ES-I3 (cell line): ENCODE data around the gene CORIN.

Source experiments
- H3K36me3 ChIP-seq: 2 replicates; pipeline ENCODE4 v1.6.1; 2013; ENCODE audit warnings: mild to moderate bottlenecking, low read length, control low read depth, moderate library complexity; ENCODE audit not compliant: insufficient read depth
- H3K4me1 ChIP-seq: 2 replicates; pipeline ENCODE4 v1.6.1; 2013; ENCODE audit warnings: mild to moderate bottlenecking, control low read depth, low read length; ENCODE audit not compliant: insufficient read depth
- H3K9ac ChIP-seq: 2 replicates; pipeline ENCODE4 v1.6.1; 2013; ENCODE audit warnings: low read depth, mild to moderate bottlenecking, low read length, moderate library complexity
- H3K9me3 ChIP-seq: 2 replicates; pipeline ENCODE4 v1.6.1; 2013; ENCODE audit warnings: mild to moderate bottlenecking, low read length, moderate library complexity; ENCODE audit not compliant: control insufficient read depth, insufficient read depth

CORIN gene

DNA sequence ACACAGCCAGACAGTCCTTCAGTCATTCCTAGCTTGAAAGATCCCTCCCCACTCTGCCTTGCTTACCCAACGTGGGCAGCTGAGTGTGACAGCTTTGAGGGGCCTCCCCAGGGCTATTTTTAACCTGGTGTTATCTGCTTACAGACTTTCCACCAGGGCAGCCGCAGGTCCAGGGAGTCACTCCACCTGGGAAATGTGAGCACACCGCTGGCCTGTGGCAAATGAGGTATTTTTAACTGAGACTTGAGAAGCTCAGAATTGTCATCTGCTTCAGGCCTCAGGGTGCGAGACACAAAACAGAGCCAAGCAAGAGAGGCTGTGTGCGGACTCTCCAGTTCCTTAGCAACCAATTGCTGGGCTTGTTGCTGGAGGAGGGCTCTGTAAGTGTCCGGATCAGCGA, 13.0 kb downstream of the CORIN start:
- Histone ChIP-seq H3K9ac (no peak overlapping the region), H3K9me3 (no peaks in the 10 kb centered on the region), H3K4me1 (no peaks in the 10 kb centered on the region), H3K36me3 (no peaks in the 10 kb centered on the region)

- no peaks in the 10 kb centered on the region for H3K4me1 ChIP-seq
- no peaks in the 10 kb centered on the region for H3K36me3 ChIP-seq
- no peak overlapping the region for H3K9ac ChIP-seq
- no peaks in the 10 kb centered on the region for H3K9me3 ChIP-seq
These were observed 18.7 kb downstream of the CORIN start for GRCh38 chr4:47819178-47819577.

GRCh38 chr4:47817275-47817674, 20.6 kb downstream of the CORIN start:
- no peaks in the 10 kb centered on the region for H3K36me3 ChIP-seq
- no peak overlapping the region for H3K9ac ChIP-seq
- H3K4me1 ChIP-seq = no peaks in the 10 kb centered on the region
- no peaks in the 10 kb centered on the region for H3K9me3 ChIP-seq

- no peak overlapping the region for H3K9ac ChIP-seq
These were observed 21.1 kb downstream of the CORIN start for GRCh38 chr4:47816748-47817147.

DNA sequence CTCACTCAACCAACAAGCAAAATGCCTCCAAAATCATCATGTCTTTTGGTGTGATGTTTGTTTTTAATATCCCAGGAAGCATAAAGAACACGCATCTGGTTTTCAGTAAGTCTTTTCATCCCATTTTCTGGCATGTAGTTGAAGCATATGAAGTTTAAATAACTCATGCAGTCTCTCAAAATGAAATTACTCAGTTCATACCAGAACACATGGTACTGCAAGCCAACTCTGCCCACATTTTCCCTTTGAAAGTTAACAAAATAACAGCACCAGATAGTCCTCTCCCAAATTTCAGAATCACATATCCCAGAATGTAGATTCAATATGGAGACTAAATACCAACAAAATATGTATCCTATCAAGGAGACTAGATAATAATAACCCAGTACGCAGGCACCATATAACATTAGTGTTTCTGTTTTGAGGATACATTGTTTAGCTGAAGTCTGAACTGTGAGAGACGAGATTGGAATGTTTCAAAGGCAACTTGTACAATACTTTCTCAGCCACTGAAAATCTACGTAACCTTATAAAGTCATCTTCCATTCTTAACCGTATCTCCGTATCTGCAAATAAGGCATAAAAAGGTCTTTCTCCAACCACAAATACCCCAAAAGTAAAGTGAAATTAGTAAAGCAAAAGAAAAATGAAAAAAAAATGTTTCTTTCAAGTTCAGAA, 23.1 kb downstream of the CORIN start:
- no peaks in the 10 kb centered on the region for H3K4me1 ChIP-seq
- no peaks in the 10 kb centered on the region for H3K36me3 ChIP-seq
- H3K9me3 ChIP-seq = no peaks in the 10 kb centered on the region
- no peak overlapping the region for H3K9ac ChIP-seq

More at GRCh38 chr4:47816748-47817147, 21.1 kb downstream of the CORIN start:
- Histone ChIP-seq H3K9me3 (no peaks in the 10 kb centered on the region), H3K36me3 (no peaks in the 10 kb centered on the region), H3K4me1 (no peaks in the 10 kb centered on the region)

DNA sequence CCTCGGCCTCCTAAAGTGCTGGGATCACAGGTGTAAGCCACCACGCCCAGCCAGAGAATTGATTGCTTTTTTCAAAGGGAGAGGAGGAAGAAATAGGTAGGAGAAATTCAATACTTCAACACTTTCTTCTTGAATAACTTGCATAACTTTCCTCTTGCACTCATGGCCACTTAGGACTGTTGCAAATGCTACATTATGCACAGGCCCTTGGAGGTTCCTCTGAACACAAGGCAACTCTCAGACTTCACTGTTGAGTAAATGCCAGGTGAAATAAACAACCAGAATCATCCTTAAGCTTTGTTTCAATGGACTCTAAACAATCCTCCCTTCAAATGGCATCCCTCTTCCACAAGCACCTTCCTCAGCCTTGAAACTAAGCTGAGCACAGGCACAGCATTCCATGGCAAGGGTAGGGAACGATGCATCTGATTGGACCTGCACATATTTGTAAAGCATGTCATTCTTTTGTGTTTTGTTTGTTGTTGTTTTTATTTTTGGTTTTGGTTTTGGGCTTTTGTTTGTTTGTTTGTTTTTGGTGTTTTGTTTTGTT, 28.1 kb downstream of the CORIN start:
- H3K9ac ChIP-seq = no peak overlapping the region
- no peaks in the 10 kb centered on the region for H3K4me1 ChIP-seq
- no peaks in the 10 kb centered on the region for H3K36me3 ChIP-seq
- no peaks in the 10 kb centered on the region for H3K9me3 ChIP-seq

DNA sequence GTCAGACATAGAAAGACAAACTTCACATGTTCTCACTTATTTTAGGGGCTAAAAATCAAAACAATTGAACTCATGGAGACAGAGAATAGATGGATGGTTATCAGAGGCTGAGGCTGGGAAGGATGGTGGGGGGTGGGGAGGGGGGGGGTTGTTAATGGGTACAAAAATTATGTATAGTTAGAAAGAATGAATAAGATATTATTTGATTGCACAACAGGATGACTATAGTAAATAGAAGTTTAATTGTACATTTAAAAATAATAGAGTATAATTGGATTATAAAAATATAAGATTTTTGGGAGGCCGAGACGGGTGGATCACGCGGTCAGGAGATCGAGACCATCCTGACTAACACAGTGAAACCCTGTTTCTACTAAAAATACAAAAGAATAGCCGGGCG, 33.3 kb downstream of the CORIN start:
- Histone ChIP-seq H3K36me3 (no peaks in the 10 kb centered on the region), H3K9me3 (no peaks in the 10 kb centered on the region), H3K9ac (no peak overlapping the region), H3K4me1 (no peaks in the 10 kb centered on the region)

DNA sequence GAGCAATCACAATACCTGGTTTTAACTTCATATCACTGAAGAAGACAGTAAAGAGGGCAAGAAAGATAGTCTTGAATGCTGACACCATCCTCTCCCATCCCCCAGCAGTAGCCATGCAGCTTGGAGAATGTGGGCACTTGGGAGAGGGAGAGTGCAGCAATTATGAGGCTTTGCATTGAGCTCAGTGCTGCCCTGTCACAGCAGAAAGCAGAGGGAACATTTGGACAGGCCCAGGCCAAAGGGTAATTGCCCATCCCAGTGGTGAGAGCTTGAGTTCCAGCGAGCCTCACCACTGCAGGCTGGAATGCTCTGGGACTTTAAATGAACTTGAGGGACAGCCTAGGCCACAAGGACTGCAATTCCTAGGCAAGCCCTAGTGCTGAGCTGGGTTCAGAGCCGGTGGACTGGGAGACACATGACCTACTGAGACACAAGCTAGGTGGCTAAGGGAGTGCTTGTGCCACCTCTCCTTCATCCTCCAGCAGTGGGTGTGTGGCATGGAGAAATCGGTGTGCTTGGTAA, 36.3 kb downstream of the CORIN start:
- H3K9me3 ChIP-seq = no peaks in the 10 kb centered on the region
- H3K4me1 ChIP-seq = no peaks in the 10 kb centered on the region
- no peak overlapping the region for H3K9ac ChIP-seq
- no peaks in the 10 kb centered on the region for H3K36me3 ChIP-seq

DNA sequence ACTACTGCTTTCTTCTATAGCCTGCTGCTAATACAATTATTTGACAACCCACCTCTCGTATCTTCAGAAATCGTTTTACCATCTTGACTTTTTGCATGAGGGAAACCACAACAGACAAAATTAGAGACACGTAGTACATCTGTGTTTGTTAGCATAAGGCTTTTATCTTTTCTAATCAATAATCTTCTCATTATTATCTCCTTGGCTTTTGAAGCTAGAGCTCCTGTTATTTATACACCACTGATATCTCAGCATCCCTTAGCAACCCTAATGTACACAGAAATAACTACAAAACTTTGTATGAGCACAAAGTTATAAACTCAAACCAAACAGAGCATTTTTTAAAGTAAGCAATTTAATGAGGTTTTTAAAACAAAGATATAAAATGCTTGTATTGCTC, 39.7 kb downstream of the CORIN start:
- no peaks in the 10 kb centered on the region for H3K4me1 ChIP-seq
- H3K9me3 ChIP-seq = no peaks in the 10 kb centered on the region
- H3K36me3 ChIP-seq = no peaks in the 10 kb centered on the region
- no peak overlapping the region for H3K9ac ChIP-seq

DNA sequence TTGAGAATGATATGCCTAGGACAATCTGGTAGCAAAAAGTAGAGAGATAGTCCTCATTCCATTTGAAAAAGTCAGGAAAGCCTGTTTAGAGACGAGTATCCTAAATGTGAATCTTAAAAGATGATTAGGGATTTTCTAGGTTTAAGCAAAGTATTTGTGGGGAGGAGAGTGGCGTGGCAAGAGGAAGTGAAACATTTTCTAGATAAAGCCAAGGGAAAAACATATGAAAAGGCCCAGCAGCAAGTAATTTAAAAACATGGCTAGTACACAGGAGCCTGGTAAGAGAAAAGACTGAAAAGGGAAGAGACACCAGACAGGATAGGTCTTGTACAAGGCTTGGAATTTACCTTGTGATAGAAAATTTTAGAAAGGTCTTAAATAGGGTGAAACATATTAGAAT, 45.9 kb downstream of the CORIN start:
- H3K4me1 ChIP-seq = no peaks in the 10 kb centered on the region
- H3K36me3 ChIP-seq = no peaks in the 10 kb centered on the region
- H3K9ac ChIP-seq = no peak overlapping the region
- no peaks in the 10 kb centered on the region for H3K9me3 ChIP-seq

GRCh38 chr4:47790105-47790504, 47.8 kb downstream of the CORIN start:
- H3K36me3 ChIP-seq = no peaks in the 10 kb centered on the region
- H3K9me3 ChIP-seq = no peaks in the 10 kb centered on the region
- H3K4me1 ChIP-seq = no peaks in the 10 kb centered on the region
- H3K9ac ChIP-seq = no peak overlapping the region

DNA sequence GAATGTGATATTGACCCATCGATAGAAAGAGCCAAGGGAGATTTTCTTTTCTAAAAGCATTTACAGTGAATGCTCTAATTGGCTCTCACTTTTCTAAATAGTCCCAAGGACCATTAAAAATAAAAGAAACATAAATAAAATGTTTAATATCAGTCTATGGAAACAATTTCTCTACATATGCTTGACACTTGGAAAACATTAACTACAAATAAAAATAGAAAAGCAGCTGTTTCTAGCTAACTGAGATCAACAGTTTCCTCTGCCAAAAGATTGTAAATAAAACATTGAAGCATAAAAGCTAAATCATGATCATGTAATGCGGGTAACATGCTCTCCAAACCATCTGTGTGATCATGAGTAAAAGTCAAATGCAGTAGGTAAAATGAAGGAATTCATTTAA, 49.7 kb downstream of the CORIN start:
- H3K9ac ChIP-seq = no peak overlapping the region
- no peaks in the 10 kb centered on the region for H3K9me3 ChIP-seq
- no peaks in the 10 kb centered on the region for H3K4me1 ChIP-seq
- H3K36me3 ChIP-seq = no peaks in the 10 kb centered on the region

DNA sequence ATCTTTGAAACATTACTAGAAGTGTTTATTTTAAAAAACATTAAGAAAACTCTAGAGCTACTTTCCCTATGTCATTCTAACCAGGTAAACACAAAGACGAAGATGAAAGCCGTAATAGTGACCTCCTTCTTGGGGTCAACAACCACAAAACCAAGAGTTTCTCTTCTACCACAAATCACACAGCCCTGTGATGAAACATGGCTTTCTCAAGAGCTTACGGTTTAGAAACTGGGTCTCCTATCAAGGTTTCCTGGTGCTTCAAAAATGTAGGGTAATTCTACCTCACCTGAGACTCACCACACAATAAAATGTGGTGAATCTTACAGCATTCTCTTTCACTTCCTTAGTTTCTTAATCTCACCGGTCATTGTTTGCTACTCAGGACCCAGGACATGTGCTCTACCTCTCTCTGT, 50.9 kb downstream of the CORIN start:
- Histone ChIP-seq H3K9me3 (no peaks in the 10 kb centered on the region), H3K4me1 (no peaks in the 10 kb centered on the region), H3K36me3 (no peaks in the 10 kb centered on the region), H3K9ac (no peak overlapping the region)

GRCh38 chr4:47785153-47785552, 52.7 kb downstream of the CORIN start:
- H3K4me1 ChIP-seq = no peaks in the 10 kb centered on the region
- no peaks in the 10 kb centered on the region for H3K36me3 ChIP-seq
- no peak overlapping the region for H3K9ac ChIP-seq
- no peaks in the 10 kb centered on the region for H3K9me3 ChIP-seq

DNA sequence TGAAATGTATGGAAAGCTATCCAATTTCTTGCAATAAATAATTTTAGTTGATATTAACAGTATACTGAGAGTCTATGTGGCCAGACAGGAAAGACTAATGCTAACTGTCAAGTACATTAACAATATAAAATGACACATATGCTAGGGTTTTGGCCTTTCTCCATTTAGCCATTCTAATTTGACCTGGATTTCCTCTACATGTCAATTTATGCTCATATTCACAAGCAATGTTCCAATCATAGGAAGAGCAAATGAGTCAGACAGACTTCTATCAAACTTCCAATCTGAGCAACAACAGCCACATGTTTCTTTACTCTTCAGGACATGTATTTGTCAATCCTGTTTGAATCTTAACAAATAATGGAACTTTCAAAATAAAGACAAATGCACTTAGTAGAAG, 53.6 kb downstream of the CORIN start:
- no peaks in the 10 kb centered on the region for H3K36me3 ChIP-seq
- no peaks in the 10 kb centered on the region for H3K4me1 ChIP-seq
- H3K9ac ChIP-seq = no peak overlapping the region
- no peaks in the 10 kb centered on the region for H3K9me3 ChIP-seq
